GM18861 (cell line): ENCODE measurements around the gene ALDOC.

Experiments used
- ATAC-seq: cut with Tn5 transposase; IDR thresholded peaks from one replicate; pipeline ENCODE4 v1.9.1; 2021; ENCODE audit not compliant: unreplicated experiment

ALDOC gene

GRCh38 chr17:28553000-28553505, 23.6 kb downstream of the ALDOC start:
- ATAC-seq = no peak

- ATAC-seq = no peak
These were observed 24.3 kb downstream of the ALDOC start, which contains the start of gene UNC119 for GRCh38 chr17:28552176-28552999. TSS of gene UNC119 (minus strand) at chr17:28552624. CDS start at chr17:28552557, 67 bp downstream.

- ATAC-seq = no peak
These were observed 25.1 kb downstream of the ALDOC start for GRCh38 chr17:28551421-28552175.

GRCh38 chr17:28550858-28551257, 25.8 kb downstream of the ALDOC start:
- no peak for ATAC-seq

- ATAC-seq = peak; percentile 42
These were observed 27.2 kb downstream of the ALDOC start for GRCh38 chr17:28549236-28550132.

- no peak for ATAC-seq
These were observed 28.1 kb downstream of the ALDOC start for GRCh38 chr17:28548417-28549130.

GRCh38 chr17:28547623-28548416, 28.9 kb downstream of the ALDOC start:
- ATAC-seq = peak; percentile 30

GRCh38 chr17:28547096-28547622, 29.5 kb downstream of the ALDOC start:
- no peak for ATAC-seq

GRCh38 chr17:28545787-28546415, 30.8 kb downstream of the ALDOC start:
- no peak for ATAC-seq

- no peak for ATAC-seq
These were observed 31.6 kb downstream of the ALDOC start for GRCh38 chr17:28545141-28545503.

- no peak for ATAC-seq
These were observed 32.1 kb downstream of the ALDOC start for GRCh38 chr17:28544402-28545140.

- ATAC-seq = no peak
These were observed 35.3 kb downstream of the ALDOC start for GRCh38 chr17:28541439-28541838.

- no peak for ATAC-seq
These were observed 36.5 kb downstream of the ALDOC start for GRCh38 chr17:28540231-28540630.

- ATAC-seq = no peak
These were observed 38.3 kb downstream of the ALDOC start for GRCh38 chr17:28538296-28538895.

GRCh38 chr17:28537219-28537610, 39.5 kb downstream of the ALDOC start:
- ATAC-seq = no peak

GRCh38 chr17:28536532-28537218, 40.0 kb downstream of the ALDOC start:
- no peak for ATAC-seq

GRCh38 chr17:28534740-28535375, 41.8 kb downstream of the ALDOC start:
- ATAC-seq = no peak
